ENCODE data around the gene AK5. TPM values are rescaled to one million over a fixed set of nuclear protein-coding genes. Genes with fewer than 3 reads are reported as not detected.
A peak's percentile ranks its signal among the peaks of the same experiment; 100 is the strongest.

AK5 gene
- total and polyA plus RNA-seq, 7 experiments from 2014 or later: 1.7 to 82.1 (median 56.5) TPM

- Mint-ChIP-seq H3K4me1 (peaks cover 0 to 8% (median 0%) of the 10 kb centered on the region in 7 donors), H3K27ac (peak overlapping the region in 8 of 9 donors; percentile 6 to 80 (median 32)), H3K9me3 (peaks cover 0 to 2% (median 0%) of the 10 kb centered on the region in 11 donors), H3K4me3 (no peak overlapping the region), H3K36me3 (peaks cover 27 to 58% (median 34%) of the 10 kb centered on the region in 5 donors), H3K27me3 (no peaks in the 10 kb centered on the region)
- POLR2A ChIA-PET: no interaction called here
- CTCF ChIA-PET: interaction anchor here (0.6 kb wide), 1 partner anchor 19 kb away, joined by 4 read pairs; no protein-coding TSS in a partner anchor
- Histone ChIP-seq H3K36me3 (ENCODE audit: control insufficient read depth in 2 of 3, insufficient read depth in 3 of 3, low read length in 3 of 3) (peaks cover 9 to 62% (median 22%) of the 10 kb centered on the region in 3 experiments), H3K9me3 (ENCODE audit: control insufficient read depth in 2 of 3, low read length in 3 of 3) (no peaks in the 10 kb centered on the region), H3K27me3 (ENCODE audit: control insufficient read depth in 2 of 2, insufficient read depth in 2 of 2, low read length in 2 of 2) (no peaks in the 10 kb centered on the region), H3K4me3 (ENCODE audit: low read length) (no peak overlapping the region), H3K27ac (ENCODE audit: low read depth, low read length) (no peak overlapping the region), H3K4me1 (ENCODE audit: control insufficient read depth in 2 of 2, insufficient read depth in 2 of 2, low read length in 2 of 2) (no peaks in the 10 kb centered on the region)
- no peak for ATAC-seq
- DNase-seq: no peak
- intact Hi-C loops (cut with micrococcal nuclease): loop anchor here in 1 of 2 donors (10.0 kb wide), 1 partner anchor 549 kb away; no protein-coding TSS in a partner anchor
Measured at GRCh38 chr1:77565321-77565720, 283.5 kb downstream of the AK5 start.

GRCh38 chr1:77571642-77572041 is 289.8 kb downstream of the AK5 start:
- intact Hi-C loops (cut with micrococcal nuclease): loop anchor here in 1 of 2 donors (10.0 kb wide), 1 partner anchor 373 kb away; no protein-coding TSS in a partner anchor
- H3K4me3 Mint-ChIP-seq: no peak overlapping the region
- H3K4me1 Mint-ChIP-seq: peaks cover 0 to 6% (median 0%) of the 10 kb centered on the region in 7 donors
- H3K36me3 Mint-ChIP-seq: peaks cover 26 to 51% (median 35%) of the 10 kb centered on the region in 5 donors
- Histone ChIP-seq H3K4me1 (ENCODE audit: control insufficient read depth in 2 of 2, insufficient read depth in 2 of 2, low read length in 2 of 2) (no peaks in the 10 kb centered on the region), H3K27ac (ENCODE audit: low read depth, low read length) (no peak overlapping the region), H3K4me3 (ENCODE audit: low read length) (no peak overlapping the region), H3K27me3 (ENCODE audit: control insufficient read depth in 2 of 2, insufficient read depth in 2 of 2, low read length in 2 of 2) (no peaks in the 10 kb centered on the region), H3K36me3 (ENCODE audit: control insufficient read depth in 2 of 3, insufficient read depth in 3 of 3, low read length in 3 of 3) (peaks cover 7 to 51% (median 23%) of the 10 kb centered on the region in 3 experiments), H3K9me3 (ENCODE audit: control insufficient read depth in 2 of 3, low read length in 3 of 3) (no peaks in the 10 kb centered on the region)
- no peak for ATAC-seq
- ChIA-PET POLR2A (no interaction called here), CTCF (interaction anchor here (1.0 to 1.6 kb wide), 2 partner anchors 15 to 17 kb away, joined by 3 to 5 read pairs; no protein-coding TSS in a partner anchor)
- H3K9me3 Mint-ChIP-seq: peaks cover 0 to 4% (median 0%) of the 10 kb centered on the region in 11 donors
- DNase-seq: no peak
- H3K27ac Mint-ChIP-seq: peak overlapping the region in 2 of 9 donors; percentile 1 to 4
- no peaks in the 10 kb centered on the region for H3K27me3 Mint-ChIP-seq

GRCh38 chr1:77579547-77579946 is 297.7 kb downstream of the AK5 start:
- ChIA-PET POLR2A (interaction anchor here (1.8 kb wide), 1 partner anchor 12 kb away, joined by 4 read pairs; no protein-coding TSS in a partner anchor), CTCF (interaction anchor here (0.6 kb wide), 1 partner anchor 433 kb away, joined by 3 read pairs; no protein-coding TSS in a partner anchor)
- H3K27ac Mint-ChIP-seq: no peak overlapping the region
- intact Hi-C loops (cut with micrococcal nuclease): loop anchor here in 1 of 2 donors (10.0 kb wide), 1 partner anchor 365 kb away; no protein-coding TSS in a partner anchor
- H3K9me3 Mint-ChIP-seq: no peaks in the 10 kb centered on the region
- no peak for ATAC-seq
- peaks cover 8 to 48% (median 19%) of the 10 kb centered on the region in 5 donors for H3K36me3 Mint-ChIP-seq
- H3K4me1 ChIP-seq (ENCODE audit: control insufficient read depth in 2 of 2, insufficient read depth in 2 of 2, low read length in 2 of 2): no peaks in the 10 kb centered on the region
- peaks cover 0 to 3% (median 0%) of the 10 kb centered on the region in 7 donors for H3K4me1 Mint-ChIP-seq
- DNase-seq: no peak
- no peaks in the 10 kb centered on the region for H3K27me3 ChIP-seq (ENCODE audit: control insufficient read depth in 2 of 2, insufficient read depth in 2 of 2, low read length in 2 of 2)
- no peak overlapping the region for H3K4me3 ChIP-seq (ENCODE audit: low read length)
- peaks cover 19 to 60% (median 21%) of the 10 kb centered on the region in 3 experiments for H3K36me3 ChIP-seq (ENCODE audit: control insufficient read depth in 2 of 3, insufficient read depth in 3 of 3, low read length in 3 of 3)
- no peaks in the 10 kb centered on the region for H3K9me3 ChIP-seq (ENCODE audit: control insufficient read depth in 2 of 3, low read length in 3 of 3)
- H3K4me3 Mint-ChIP-seq: no peak overlapping the region
- H3K27me3 Mint-ChIP-seq: no peaks in the 10 kb centered on the region
- no peak overlapping the region for H3K27ac ChIP-seq (ENCODE audit: low read depth, low read length)

GRCh38 chr1:77582905-77583304 is 301.1 kb downstream of the AK5 start:
- Histone ChIP-seq H3K36me3 (ENCODE audit: control insufficient read depth in 2 of 3, insufficient read depth in 3 of 3, low read length in 3 of 3) (peaks cover 9 to 30% (median 19%) of the 10 kb centered on the region in 3 experiments), H3K27ac (ENCODE audit: low read depth, low read length) (no peak overlapping the region), H3K4me1 (ENCODE audit: control insufficient read depth in 2 of 2, insufficient read depth in 2 of 2, low read length in 2 of 2) (no peaks in the 10 kb centered on the region), H3K27me3 (ENCODE audit: control insufficient read depth in 2 of 2, insufficient read depth in 2 of 2, low read length in 2 of 2) (no peaks in the 10 kb centered on the region), H3K4me3 (ENCODE audit: low read length) (no peak overlapping the region), H3K9me3 (ENCODE audit: control insufficient read depth in 2 of 3, low read length in 3 of 3) (no peaks in the 10 kb centered on the region)
- H3K27me3 Mint-ChIP-seq: no peaks in the 10 kb centered on the region
- H3K36me3 Mint-ChIP-seq: peaks cover 4 to 48% (median 18%) of the 10 kb centered on the region in 5 donors
- DNase-seq (no peak), ATAC-seq (no peak)
- CTCF ChIA-PET: no interaction called here
- no peaks in the 10 kb centered on the region for H3K9me3 Mint-ChIP-seq
- H3K27ac Mint-ChIP-seq: no peak overlapping the region
- peaks cover 7 to 26% (median 17%) of the 10 kb centered on the region in 7 donors for H3K4me1 Mint-ChIP-seq
- no peak overlapping the region for H3K4me3 Mint-ChIP-seq
- POLR2A ChIA-PET: no interaction called here
- intact Hi-C loops (cut with micrococcal nuclease): no loop called here

- ATAC-seq: no peak
- intact Hi-C loops (cut with micrococcal nuclease): no loop called here
Measured at GRCh38 chr1:77583483-77583882, 301.7 kb downstream of the AK5 start.

GRCh38 chr1:77584884-77585283 is 303.1 kb downstream of the AK5 start:
- H3K4me1 Mint-ChIP-seq: peaks cover 7 to 34% (median 19%) of the 10 kb centered on the region in 7 donors
- Histone ChIP-seq H3K36me3 (ENCODE audit: control insufficient read depth in 2 of 3, insufficient read depth in 3 of 3, low read length in 3 of 3) (peaks cover 6 to 27% (median 10%) of the 10 kb centered on the region in 3 experiments), H3K4me3 (ENCODE audit: low read length) (no peak overlapping the region), H3K27me3 (ENCODE audit: control insufficient read depth in 2 of 2, insufficient read depth in 2 of 2, low read length in 2 of 2) (no peaks in the 10 kb centered on the region), H3K4me1 (ENCODE audit: control insufficient read depth in 2 of 2, insufficient read depth in 2 of 2, low read length in 2 of 2) (no peaks in the 10 kb centered on the region), H3K9me3 (ENCODE audit: control insufficient read depth in 2 of 3, low read length in 3 of 3) (no peaks in the 10 kb centered on the region), H3K27ac (ENCODE audit: low read depth, low read length) (no peak overlapping the region)
- intact Hi-C loops (cut with micrococcal nuclease): no loop called here
- no peak for DNase-seq
- POLR2A ChIA-PET: no interaction called here
- CTCF ChIA-PET: no interaction called here
- H3K9me3 Mint-ChIP-seq: no peaks in the 10 kb centered on the region
- H3K36me3 Mint-ChIP-seq: peaks cover 4 to 48% (median 18%) of the 10 kb centered on the region in 5 donors
- ATAC-seq: no peak
- H3K27ac Mint-ChIP-seq: peak overlapping the region in 8 of 9 donors; percentile 1 to 79 (median 58)
- no peak overlapping the region for H3K4me3 Mint-ChIP-seq
- no peaks in the 10 kb centered on the region for H3K27me3 Mint-ChIP-seq

More at GRCh38 chr1:77583483-77583882, 301.7 kb downstream of the AK5 start:
- Mint-ChIP-seq H3K36me3 (peaks cover 4 to 53% (median 18%) of the 10 kb centered on the region in 5 donors), H3K9me3 (no peaks in the 10 kb centered on the region), H3K4me1 (peaks cover 7 to 32% (median 19%) of the 10 kb centered on the region in 7 donors), H3K4me3 (no peak overlapping the region), H3K27me3 (no peaks in the 10 kb centered on the region), H3K27ac (no peak overlapping the region)
- Histone ChIP-seq H3K27ac (ENCODE audit: low read depth, low read length) (no peak overlapping the region), H3K36me3 (ENCODE audit: control insufficient read depth in 2 of 3, insufficient read depth in 3 of 3, low read length in 3 of 3) (peaks cover 8 to 28% (median 19%) of the 10 kb centered on the region in 3 experiments), H3K4me1 (ENCODE audit: control insufficient read depth in 2 of 2, insufficient read depth in 2 of 2, low read length in 2 of 2) (no peaks in the 10 kb centered on the region), H3K9me3 (ENCODE audit: control insufficient read depth in 2 of 3, low read length in 3 of 3) (no peaks in the 10 kb centered on the region), H3K4me3 (ENCODE audit: low read length) (no peak overlapping the region), H3K27me3 (ENCODE audit: control insufficient read depth in 2 of 2, insufficient read depth in 2 of 2, low read length in 2 of 2) (no peaks in the 10 kb centered on the region)
- no peak for DNase-seq
- CTCF ChIA-PET: interaction anchor here (0.7 kb wide), 1 partner anchor 18 kb away, joined by 4 read pairs; no protein-coding TSS in a partner anchor
- POLR2A ChIA-PET: no interaction called here
